H9 (cell line): ENCODE measurements around the gene HTRA3. TPM values are rescaled to one million over a fixed set of nuclear protein-coding genes. Genes with fewer than 3 reads are reported as not detected.

Experiments used
- DNase-seq: peaks from one replicate; pipeline ENCODE4 v3.0.0-alpha.2; 2017
- H2AFZ ChIP-seq: one replicate; pipeline ENCODE4 v1.6.1; 2013; ENCODE audit warnings: mild to moderate bottlenecking, low read length, control low read depth, moderate library complexity
- H2AK5ac ChIP-seq: 2 replicates; pipeline ENCODE4 v1.6.1; 2013; ENCODE audit warnings: low read length, control low read depth, mixed read lengths; ENCODE audit not compliant: insufficient read length
- H2BK120ac ChIP-seq: one replicate; pipeline ENCODE4 v1.6.1; 2013; ENCODE audit warnings: low read depth, mild to moderate bottlenecking, low read length, control low read depth, inconsistent platforms; ENCODE audit not compliant: poor library complexity, severe bottlenecking
- H2BK12ac ChIP-seq: 2 replicates; pipeline ENCODE4 v1.6.1; 2013; ENCODE audit warnings: low read length, control low read depth, mixed read lengths, low read depth; ENCODE audit not compliant: insufficient read length
- H2BK15ac ChIP-seq: 2 replicates; pipeline ENCODE4 v1.6.1; 2013; ENCODE audit warnings: low read depth, low read length, control low read depth
- H2BK20ac ChIP-seq: one replicate; pipeline ENCODE4 v1.6.1; 2013; ENCODE audit warnings: low read depth, mild to moderate bottlenecking, low read length, control low read depth, inconsistent platforms; ENCODE audit not compliant: poor library complexity, severe bottlenecking
- H2BK5ac ChIP-seq: 2 replicates; pipeline ENCODE4 v1.6.1; 2013; ENCODE audit warnings: low read length, control low read depth, mixed read lengths; ENCODE audit not compliant: insufficient read length
- H3K14ac ChIP-seq: 2 replicates; pipeline ENCODE4 v1.6.1; 2013; ENCODE audit warnings: low read length, control low read depth; ENCODE audit not compliant: insufficient read depth
- H3K18ac ChIP-seq: 2 replicates; pipeline ENCODE4 v1.6.1; 2013; ENCODE audit warnings: low read depth, mild to moderate bottlenecking, mixed read lengths, low read length, control low read depth; ENCODE audit not compliant: insufficient read length
- H3K23ac ChIP-seq: 2 replicates; pipeline ENCODE4 v1.6.1; 2013; ENCODE audit warnings: low read length, control low read depth, mixed read lengths, low read depth; ENCODE audit not compliant: insufficient read length
- H3K23me2 ChIP-seq: 2 replicates; pipeline ENCODE4 v1.6.1; 2013; ENCODE audit warnings: low read depth, mild to moderate bottlenecking, mixed read lengths, low read length, control low read depth; ENCODE audit not compliant: insufficient read length, poor library complexity, severe bottlenecking
- H3K27ac ChIP-seq: 2 replicates; pipeline ENCODE4 v1.5.1; 2013; ENCODE audit warnings: low read length, control low read depth, mixed read lengths, low read depth; ENCODE audit not compliant: insufficient read length
- H3K27me3 ChIP-seq: 2 replicates; pipeline ENCODE4 v1.6.1; 2013; ENCODE audit warnings: low read length, control low read depth, inconsistent platforms; ENCODE audit not compliant: insufficient read depth
- H3K4ac ChIP-seq: 2 replicates; pipeline ENCODE4 v1.6.1; 2013; ENCODE audit warnings: low read depth, mild to moderate bottlenecking, control low read depth, inconsistent platforms, low read length, moderate library complexity
- H3K4me1 ChIP-seq: 2 replicates; pipeline ENCODE4 v1.6.1; 2013; ENCODE audit warnings: low read length, control low read depth, inconsistent platforms; ENCODE audit not compliant: insufficient read depth
- H3K4me2 ChIP-seq: 2 replicates; pipeline ENCODE4 v1.6.1; 2013; ENCODE audit warnings: low read length, control low read depth, mixed read lengths; ENCODE audit not compliant: insufficient read length, insufficient read depth
- H3K56ac ChIP-seq: 2 replicates; pipeline ENCODE4 v1.6.1; 2013; ENCODE audit warnings: low read depth, mild to moderate bottlenecking, mixed read lengths, low read length, control low read depth; ENCODE audit not compliant: insufficient read length
- H3K79me1 ChIP-seq: 2 replicates; pipeline ENCODE4 v1.6.1; 2013; ENCODE audit warnings: low read depth, mild to moderate bottlenecking, moderate library complexity, low read length, control low read depth, inconsistent platforms; ENCODE audit not compliant: insufficient read depth, poor library complexity, severe bottlenecking
- H3K79me2 ChIP-seq: 2 replicates; pipeline ENCODE4 v1.6.1; 2013; ENCODE audit warnings: low read length, control low read depth, inconsistent platforms; ENCODE audit not compliant: insufficient read depth
- H3K9ac ChIP-seq: 2 replicates; pipeline ENCODE4 v1.6.1; 2013; ENCODE audit warnings: low read length, control low read depth, mixed read lengths; ENCODE audit not compliant: insufficient read length; ENCODE audit errors: extremely low read depth
- H3K9me3 ChIP-seq: one replicate; pipeline ENCODE4 v1.6.1; 2013; ENCODE audit warnings: low read depth, low read length, inconsistent platforms; ENCODE audit not compliant: control insufficient read depth
- H3T11ph ChIP-seq: one replicate; pipeline ENCODE4 v1.6.1; 2013; ENCODE audit warnings: mild to moderate bottlenecking, low read length, control low read depth, inconsistent platforms
- H4K20me1 ChIP-seq: one replicate; pipeline ENCODE4 v1.6.1; 2013; ENCODE audit not compliant: control insufficient read depth, insufficient read length, insufficient read depth
- H4K5ac ChIP-seq: 2 replicates; pipeline ENCODE4 v1.6.1; 2013; ENCODE audit warnings: low read depth, mild to moderate bottlenecking, mixed read lengths, low read length, control low read depth; ENCODE audit not compliant: insufficient read length
- H4K8ac ChIP-seq: replicated peaks from 2 replicates; pipeline ENCODE4 v1.6.1; 2013; ENCODE audit warnings: low read length, control low read depth, mixed read lengths, low read depth; ENCODE audit not compliant: insufficient read length
- H4K91ac ChIP-seq: 2 replicates; pipeline ENCODE4 v1.6.1; 2013; ENCODE audit warnings: low read depth, mild to moderate bottlenecking, moderate library complexity, mixed read lengths, low read length, control low read depth; ENCODE audit not compliant: insufficient read length
- H3K27ac Mint-ChIP-seq, 3 experiments: 2 replicates in 2 of 3; 3 replicates in 1 of 3; pipeline ENCODE4 v1.8.0; 2020 to 2021; ENCODE audit warnings: mixed read lengths in 3 of 3, mild to moderate bottlenecking in 1 of 3, moderate library complexity in 1 of 3
- H3K27me3 Mint-ChIP-seq: 2 replicates; pipeline ENCODE4 v1.8.0; 2021; ENCODE audit warnings: low read depth, mild to moderate bottlenecking, moderate library complexity, mixed read lengths
- H3K36me3 Mint-ChIP-seq, 3 experiments: 2 replicates in 2 of 3; 3 replicates in 1 of 3; pipeline ENCODE4 v1.8.0; 2020 to 2021; ENCODE audit warnings: low read depth in 3 of 3, mixed read lengths in 3 of 3; ENCODE audit not compliant: insufficient read depth in 1 of 3
- H3K4me1 Mint-ChIP-seq, 2 experiments: 2 replicates each; pipeline ENCODE4 v1.8.0; 2020; ENCODE audit warnings: mixed read lengths in 2 of 2
- H3K4me3 Mint-ChIP-seq, 2 experiments: 2 replicates in 1 of 2; 3 replicates in 1 of 2; pipeline ENCODE4 v1.8.0; 2020 to 2021; ENCODE audit warnings: mild to moderate bottlenecking in 2 of 2, mixed read lengths in 2 of 2, moderate library complexity in 1 of 2
- H3K9me3 Mint-ChIP-seq, 2 experiments: 2 replicates in 1 of 2; 3 replicates in 1 of 2; pipeline ENCODE4 v1.8.0; 2020; ENCODE audit warnings: mild to moderate bottlenecking in 2 of 2, mixed read lengths in 2 of 2, moderate library complexity in 1 of 2
- WGBS: extraction: QIAGEN DNeasy Blood & Tissue Kit; methylation state at CpG from one replicate; pipeline ENCODE4 v1.1.7; 2013; ENCODE audit warnings: missing lambda C conversion rate, low lambda C conversion rate, mixed read lengths; ENCODE audit not compliant: insufficient read length; ENCODE audit errors: extremely low coverage; 5-methylcytosine and 5-hydroxymethylcytosine counted together
- total RNA-seq: library from RNA; stranded (reverse); gene quantifications from 2 replicates; pipeline ENCODE4 v1.2.1, GENCODE V29; 2021
- TF ChIP-seq, protein P1 (sequence below): fragments of 200-600 bp; sonication (generic); conservative IDR thresholded peaks from 3 replicates; pipeline ENCODE4 v1.8.0; 2021; ENCODE audit warnings: antibody characterized with exemption, mild to moderate bottlenecking

The HTRA3 gene
- total RNA-seq, 1 experiment from 2014 or later: 3.0 TPM

DNA sequence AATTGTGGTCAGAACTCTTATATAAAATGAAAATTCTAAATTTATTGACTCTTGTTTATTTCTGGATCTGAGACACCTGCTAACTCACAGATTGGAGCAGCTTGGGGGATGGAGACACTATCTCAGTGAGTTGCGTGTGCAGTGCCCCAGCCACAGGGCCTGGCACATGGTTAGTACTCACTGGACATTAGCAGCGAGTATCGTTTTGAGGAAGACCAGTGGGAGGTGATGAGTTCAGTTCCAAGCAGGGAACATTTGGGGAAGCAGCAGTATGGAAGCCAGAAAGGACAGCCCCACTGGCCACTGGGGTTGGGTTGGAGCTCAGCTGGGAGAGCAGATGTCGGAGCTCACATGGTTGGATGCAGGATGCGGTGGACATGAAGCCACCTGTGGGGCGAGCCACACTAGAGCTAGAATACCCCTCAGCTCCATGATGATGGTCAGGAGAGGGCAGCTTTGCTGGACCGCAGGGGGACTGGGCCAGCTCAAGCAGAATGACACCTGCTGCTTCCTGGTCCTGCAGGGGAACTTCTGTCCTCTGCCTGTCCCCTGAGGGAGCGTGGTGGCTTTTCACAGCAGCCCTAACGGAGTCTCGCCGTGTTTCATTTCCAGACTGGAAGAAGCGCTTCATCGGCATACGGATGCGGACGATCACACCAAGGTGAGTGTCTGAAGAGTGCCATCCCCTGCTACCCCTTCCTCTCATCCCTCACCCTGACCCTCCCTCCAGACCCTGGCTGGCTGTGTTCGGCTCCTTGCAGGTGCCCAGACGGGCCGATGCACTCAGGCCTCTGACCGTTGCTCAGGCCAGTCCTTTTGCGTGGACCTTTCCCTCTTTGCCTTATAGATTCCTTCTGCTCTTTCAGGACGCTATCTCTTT lies 32.5 kb downstream of the HTRA3 start:
- H3K23ac ChIP-seq: no peak overlapping the region
- no CpG with 5 or more reads among the region's 22 CpGs for WGBS
- peaks cover 4 to 9% of the 10 kb centered on the region in 2 experiments for H3K4me1 Mint-ChIP-seq
- no peak overlapping the region for H3T11ph ChIP-seq
- H3K4me3 Mint-ChIP-seq: no peak overlapping the region
- H3K4me2 ChIP-seq: no peak overlapping the region
- no peaks in the 10 kb centered on the region for H3K79me1 ChIP-seq
- H3K9ac ChIP-seq: no peak overlapping the region
- H2BK15ac ChIP-seq: no peak overlapping the region
- H2BK5ac ChIP-seq: no peak overlapping the region
- no peak for DNase-seq
- no peaks in the 10 kb centered on the region; a peak in 2 of 5 replicates for H3K9me3 Mint-ChIP-seq
- H3K27me3 ChIP-seq: no peaks in the 10 kb centered on the region
- H4K8ac ChIP-seq: no peak overlapping the region
- H3K9me3 ChIP-seq: no peaks in the 10 kb centered on the region
- H3K4ac ChIP-seq: no peak overlapping the region
- H3K36me3 Mint-ChIP-seq: no peaks in the 10 kb centered on the region
- H3K14ac ChIP-seq: no peak overlapping the region
- H2BK20ac ChIP-seq: no peak overlapping the region
- no peak overlapping the region for H3K18ac ChIP-seq
- no peak overlapping the region for H2BK120ac ChIP-seq
- TF ChIP-seq, protein P1, sequence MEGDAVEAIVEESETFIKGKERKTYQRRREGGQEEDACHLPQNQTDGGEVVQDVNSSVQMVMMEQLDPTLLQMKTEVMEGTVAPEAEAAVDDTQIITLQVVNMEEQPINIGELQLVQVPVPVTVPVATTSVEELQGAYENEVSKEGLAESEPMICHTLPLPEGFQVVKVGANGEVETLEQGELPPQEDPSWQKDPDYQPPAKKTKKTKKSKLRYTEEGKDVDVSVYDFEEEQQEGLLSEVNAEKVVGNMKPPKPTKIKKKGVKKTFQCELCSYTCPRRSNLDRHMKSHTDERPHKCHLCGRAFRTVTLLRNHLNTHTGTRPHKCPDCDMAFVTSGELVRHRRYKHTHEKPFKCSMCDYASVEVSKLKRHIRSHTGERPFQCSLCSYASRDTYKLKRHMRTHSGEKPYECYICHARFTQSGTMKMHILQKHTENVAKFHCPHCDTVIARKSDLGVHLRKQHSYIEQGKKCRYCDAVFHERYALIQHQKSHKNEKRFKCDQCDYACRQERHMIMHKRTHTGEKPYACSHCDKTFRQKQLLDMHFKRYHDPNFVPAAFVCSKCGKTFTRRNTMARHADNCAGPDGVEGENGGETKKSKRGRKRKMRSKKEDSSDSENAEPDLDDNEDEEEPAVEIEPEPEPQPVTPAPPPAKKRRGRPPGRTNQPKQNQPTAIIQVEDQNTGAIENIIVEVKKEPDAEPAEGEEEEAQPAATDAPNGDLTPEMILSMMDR: no peak
- no peaks in the 10 kb centered on the region for H3K79me2 ChIP-seq
- H3K23me2 ChIP-seq: no peaks in the 10 kb centered on the region
- no peak overlapping the region for H2AK5ac ChIP-seq
- H4K20me1 ChIP-seq: no peaks in the 10 kb centered on the region
- peaks cover 9% of the 10 kb centered on the region for H3K27me3 Mint-ChIP-seq
- H3K56ac ChIP-seq: no peak overlapping the region
- H3K4me1 ChIP-seq: no peaks in the 10 kb centered on the region
- no peak overlapping the region for H2BK12ac ChIP-seq
- H3K27ac ChIP-seq: no peak overlapping the region
- no peak overlapping the region for H4K5ac ChIP-seq
- H3K27ac Mint-ChIP-seq: no peak overlapping the region
- no peak overlapping the region for H2AFZ ChIP-seq
- no peak overlapping the region for H4K91ac ChIP-seq
